GM12875 (cell line): ENCODE results near the gene FGF5.

Experiments used
- H3K4me3 ChIP-seq: one replicate; pipeline ENCODE4 v1.5.1; 2011; ENCODE audit warnings: low read depth, low read length, control low read depth
- CTCF ChIP-seq: IDR thresholded peaks from 2 replicates; pipeline ENCODE4 v1.5.1; 2011; ENCODE audit warnings: low read depth, mild to moderate bottlenecking, control low read depth, inconsistent platforms, low read length, moderate library complexity, borderline replicate concordance; ENCODE audit not compliant: insufficient read depth

The FGF5 gene

GRCh38 chr4:80335226-80335553, 68.7 kb downstream of the FGF5 start:
- H3K4me3 ChIP-seq, result peak overlapping the region; percentile 40
- no peak for TF ChIP-seq CTCF

DNA sequence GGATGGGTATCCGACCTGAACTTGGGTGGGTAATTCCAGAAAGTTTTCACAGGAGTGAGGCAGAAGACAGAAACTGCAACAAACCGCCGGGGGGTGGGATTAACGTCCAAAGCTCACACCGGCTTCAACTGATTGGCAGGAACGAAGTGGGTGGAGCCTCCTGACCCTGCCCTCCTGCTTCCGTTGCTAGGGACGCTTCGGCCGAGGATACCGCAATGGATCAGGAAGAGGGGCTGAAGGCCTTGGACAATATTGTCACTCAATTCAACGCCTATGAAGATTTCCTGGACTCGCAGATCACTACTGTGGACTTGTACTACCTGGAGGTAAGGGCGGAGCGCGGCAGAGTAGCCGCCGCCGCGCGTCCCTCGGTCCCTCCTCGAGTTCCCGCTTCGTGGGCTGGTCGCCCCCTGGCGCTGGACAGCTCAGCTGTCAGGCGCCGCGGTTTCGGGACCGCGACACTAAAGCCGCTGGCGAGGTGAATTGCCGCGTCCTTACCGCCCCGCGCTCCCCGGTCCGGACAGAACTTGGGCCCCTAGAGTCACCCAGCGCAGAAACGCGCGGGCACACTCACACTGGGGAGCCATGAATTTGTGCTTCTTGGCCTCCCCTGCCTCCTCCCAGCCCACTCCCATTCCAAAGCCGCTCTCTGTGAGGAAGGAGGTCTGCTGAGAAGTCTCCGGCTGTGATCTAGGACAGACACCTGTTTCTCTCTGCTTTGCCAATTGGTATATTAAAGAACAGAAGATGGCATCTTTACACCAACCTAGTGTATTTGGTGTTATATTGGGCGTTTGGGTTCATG, 69.3 kb downstream of the FGF5 start, which contains the start of gene CFAP299:
TSS of gene CFAP299 (plus strand) at position 177 of the 805 bp plus-strand sequence.
- H3K4me3 ChIP-seq, result peak within 1 kb of the TSS; percentile 40
- peak; percentile 25; the same call in 1 of the 2 replicates for TF ChIP-seq CTCF

GRCh38 chr4:80336582-80336981, 70.1 kb downstream of the FGF5 start:
- no peak overlapping the region for H3K4me3 ChIP-seq
- no peak for TF ChIP-seq CTCF

GRCh38 chr4:80340036-80340435, 73.6 kb downstream of the FGF5 start:
- H3K4me3 ChIP-seq, result no peak overlapping the region
- no peak for TF ChIP-seq CTCF
